RWPE1 (cell line): ENCODE results near the gene RAB11FIP4.
"Not testable (repeated sequence)": the region's sequence is repeated elsewhere in the genome, so short reads cannot be mapped to it uniquely, and the experiment has no call there.

Experiments
- CTCF ChIA-PET: fragments of 350-600 bp; sonication (Branson Sonifier 250); formaldehyde crosslinking; extraction: SDS; loops from one replicate; lab custom pipeline; 2021; lab: Yijun Ruan, JAX
- POLR2A ChIA-PET: fragments of 400-600 bp; formaldehyde crosslinking; extraction: SDS; loops from one replicate; lab custom pipeline; 2020; ENCODE audit warnings: antibody characterized with exemption; ENCODE audit not compliant: low non-redundant PET; lab: Yijun Ruan, JAX
- DNase-seq: peaks from one replicate; pipeline ENCODE4 v3.0.0; 2012; ENCODE audit warnings: low spot score
- H3K27ac ChIP-seq: fragments of 450-650 bp; 2 replicates; pipeline ENCODE4 v1.5.1; 2017
- TF ChIP-seq, protein P1 (sequence below): fragments of 450-650 bp; conservative IDR thresholded peaks from 2 replicates; pipeline ENCODE4 v1.5.1; 2017; ENCODE audit warnings: low read depth, mild to moderate bottlenecking

RAB11FIP4 gene

DNA sequence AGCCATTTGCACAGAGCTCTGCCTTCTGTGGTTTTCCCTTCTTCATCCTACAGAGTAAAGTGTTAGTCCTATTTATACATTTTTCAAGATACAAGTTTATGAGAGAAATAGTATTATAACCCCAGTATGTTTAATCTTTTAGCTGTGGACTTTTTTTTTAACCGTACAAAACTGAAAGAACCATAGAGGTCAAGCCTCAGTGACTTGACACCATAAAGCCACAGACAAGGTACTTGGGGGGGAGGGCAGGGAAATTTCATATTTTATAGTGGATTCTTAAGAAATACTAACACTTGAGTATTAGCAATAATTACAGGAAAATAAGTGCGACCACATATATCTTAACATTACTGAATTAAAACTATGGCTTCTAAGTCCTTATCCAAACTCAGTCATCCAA lies 17.0 kb upstream of the RAB11FIP4 start:
- ChIA-PET CTCF (interaction anchor here (0.6 kb wide), 2 partner anchors 32 to 48 kb away, joined by 3 read pairs; no protein-coding TSS in a partner anchor), POLR2A (no interaction called here)
- no peak overlapping the region for H3K27ac ChIP-seq

DNA sequence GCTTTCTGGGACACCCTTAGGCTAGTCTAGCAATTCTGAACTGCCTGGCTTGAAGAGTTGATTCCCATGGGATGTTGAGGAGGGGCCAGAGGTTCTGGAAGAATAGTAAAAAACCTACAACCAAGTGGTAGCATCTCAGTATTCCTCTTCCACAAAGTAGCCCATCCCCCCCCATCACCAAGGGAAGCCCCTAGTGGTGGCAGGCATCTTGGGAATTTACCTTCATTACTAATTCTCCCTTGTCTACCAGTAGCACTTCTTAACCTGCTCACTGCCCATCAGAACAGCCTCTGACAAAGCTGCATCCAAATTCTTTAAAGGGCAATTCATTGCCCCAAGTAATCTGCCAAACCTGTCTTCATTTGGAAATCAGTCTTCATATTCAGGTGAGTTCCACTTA lies 12.8 kb upstream of the RAB11FIP4 start:
- H3K27ac ChIP-seq = no peak overlapping the region
- DNase-seq = no peak
- POLR2A ChIA-PET = no interaction called here
- TF ChIP-seq, protein P1, sequence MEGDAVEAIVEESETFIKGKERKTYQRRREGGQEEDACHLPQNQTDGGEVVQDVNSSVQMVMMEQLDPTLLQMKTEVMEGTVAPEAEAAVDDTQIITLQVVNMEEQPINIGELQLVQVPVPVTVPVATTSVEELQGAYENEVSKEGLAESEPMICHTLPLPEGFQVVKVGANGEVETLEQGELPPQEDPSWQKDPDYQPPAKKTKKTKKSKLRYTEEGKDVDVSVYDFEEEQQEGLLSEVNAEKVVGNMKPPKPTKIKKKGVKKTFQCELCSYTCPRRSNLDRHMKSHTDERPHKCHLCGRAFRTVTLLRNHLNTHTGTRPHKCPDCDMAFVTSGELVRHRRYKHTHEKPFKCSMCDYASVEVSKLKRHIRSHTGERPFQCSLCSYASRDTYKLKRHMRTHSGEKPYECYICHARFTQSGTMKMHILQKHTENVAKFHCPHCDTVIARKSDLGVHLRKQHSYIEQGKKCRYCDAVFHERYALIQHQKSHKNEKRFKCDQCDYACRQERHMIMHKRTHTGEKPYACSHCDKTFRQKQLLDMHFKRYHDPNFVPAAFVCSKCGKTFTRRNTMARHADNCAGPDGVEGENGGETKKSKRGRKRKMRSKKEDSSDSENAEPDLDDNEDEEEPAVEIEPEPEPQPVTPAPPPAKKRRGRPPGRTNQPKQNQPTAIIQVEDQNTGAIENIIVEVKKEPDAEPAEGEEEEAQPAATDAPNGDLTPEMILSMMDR = no peak
- CTCF ChIA-PET = interaction anchor here (1.3 kb wide), 1 partner anchor 139 kb away, joined by 5 read pairs; no protein-coding TSS in a partner anchor

More for the DNA sequence above, 17.0 kb upstream of the RAB11FIP4 start:
- TF ChIP-seq, protein P1 = no peak
- no peak for DNase-seq

DNA sequence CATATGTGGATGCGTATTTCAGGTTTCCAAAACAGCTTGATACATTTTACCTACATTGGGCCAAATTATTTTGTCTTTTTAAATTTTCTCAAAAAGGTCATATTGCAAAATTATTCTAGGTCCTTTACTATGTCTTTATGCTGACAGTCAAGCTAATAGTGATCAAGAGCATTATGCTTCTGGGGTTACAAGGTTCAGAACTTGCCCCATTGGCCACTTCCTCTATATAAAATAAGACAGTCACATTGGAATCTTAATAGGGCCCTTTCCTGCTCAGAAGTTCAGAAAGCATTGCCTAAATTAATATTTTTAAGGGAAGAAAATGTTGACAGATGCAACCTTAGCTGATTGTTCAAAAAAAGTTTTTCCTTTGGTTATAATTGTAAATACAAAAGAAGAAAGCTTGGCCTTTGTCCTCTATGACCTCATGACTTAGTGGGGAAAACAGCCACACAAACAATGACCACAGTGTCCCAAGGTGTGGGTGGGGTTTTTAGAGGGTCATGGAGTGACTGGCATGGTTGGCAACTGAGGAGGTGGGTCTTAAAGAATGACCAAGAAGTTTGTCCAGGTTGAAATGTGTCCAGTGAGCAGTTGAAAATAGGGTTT lies 11.8 kb upstream of the RAB11FIP4 start:
- TF ChIP-seq, protein P1 = no peak
- ChIA-PET POLR2A (no interaction called here), CTCF (interaction anchor here (0.6 kb wide), 1 partner anchor 163 kb away, joined by 3 read pairs; no protein-coding TSS in a partner anchor)
- no peak for DNase-seq
- no peak overlapping the region for H3K27ac ChIP-seq

DNA sequence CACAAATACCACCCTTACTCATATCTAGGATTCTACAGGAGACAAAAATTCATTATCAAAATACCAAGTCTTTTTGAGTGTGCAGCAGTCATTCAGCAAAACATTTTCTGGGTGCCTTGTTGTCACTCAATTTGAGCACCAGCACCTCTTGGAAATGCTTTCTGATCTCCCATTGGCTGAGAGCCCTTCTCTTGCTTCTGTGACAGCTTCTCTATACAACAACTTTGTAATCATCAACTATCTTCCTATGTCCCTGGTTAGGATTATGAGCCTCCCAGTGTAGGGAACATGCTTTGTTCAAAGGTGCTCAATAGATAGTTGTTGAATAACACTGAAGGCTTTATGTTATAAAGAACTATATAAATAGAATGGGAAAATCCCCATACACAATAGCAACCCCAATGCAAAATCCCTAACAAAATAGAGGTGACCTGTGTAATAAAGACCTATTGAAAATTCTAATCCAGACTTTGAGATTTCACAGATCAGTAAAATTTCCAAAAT lies 10.3 kb upstream of the RAB11FIP4 start:
- TF ChIP-seq, protein P1 = no peak
- H3K27ac ChIP-seq = no peak overlapping the region
- ChIA-PET CTCF (no interaction called here), POLR2A (interaction anchor here (0.6 kb wide), 1 partner anchor 107 kb away, joined by 4 read pairs; no protein-coding TSS in a partner anchor)
- DNase-seq = no peak

DNA sequence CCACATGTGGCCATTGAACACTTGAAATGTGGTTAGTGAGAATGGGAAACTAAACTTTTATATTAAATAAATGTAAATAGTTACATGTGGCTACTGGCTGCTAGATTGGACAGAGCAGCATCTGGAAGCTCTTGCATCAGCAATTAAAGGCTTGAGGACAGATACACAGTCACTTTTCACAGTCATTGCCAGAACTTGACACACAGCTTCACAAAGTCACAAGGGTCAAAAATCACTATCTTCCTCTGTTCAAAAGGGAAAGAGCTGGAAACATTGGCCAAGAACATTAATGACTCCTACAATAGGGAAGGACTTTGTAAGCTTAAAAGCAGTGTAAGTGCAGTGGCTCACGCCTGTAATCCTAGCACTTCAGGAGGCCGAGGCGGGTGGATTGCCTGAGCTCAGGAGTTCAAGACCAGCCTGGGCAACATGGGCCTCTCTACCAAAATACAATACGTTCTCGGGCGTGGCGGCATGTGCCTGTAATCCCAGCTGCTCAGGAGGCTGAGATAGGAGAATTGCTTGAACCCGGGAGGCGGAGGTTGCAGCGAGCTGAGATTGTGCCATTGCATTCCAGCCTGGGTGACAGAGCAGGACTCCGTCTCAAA lies 8.7 kb upstream of the RAB11FIP4 start:
- DNase-seq, H3K27ac ChIP-seq, POLR2A ChIA-PET: not testable (repeated sequence)
- CTCF ChIA-PET = interaction anchor here (0.7 to 0.9 kb wide), 2 partner anchors 9 to 142 kb away, joined by 3 read pairs; no protein-coding TSS in a partner anchor

DNA sequence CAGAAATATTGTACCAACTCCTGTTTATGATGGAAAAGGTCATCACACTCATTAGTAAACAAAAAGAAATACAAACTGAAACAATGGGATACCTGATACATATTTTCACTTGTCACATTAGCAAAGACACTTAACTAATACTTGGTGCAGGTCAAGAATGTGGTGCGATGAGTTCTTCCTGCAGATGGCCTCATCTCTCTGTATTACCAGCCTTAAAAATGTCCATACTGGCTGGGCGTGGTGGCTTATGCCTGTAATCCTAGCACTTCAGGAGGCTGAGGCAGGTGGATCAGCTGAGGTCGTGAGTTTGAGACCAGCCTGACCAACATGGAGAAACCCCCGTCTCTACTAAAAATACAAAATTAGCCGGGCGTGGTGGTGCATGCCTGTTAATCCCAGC lies 8.0 kb upstream of the RAB11FIP4 start:
- POLR2A ChIA-PET, DNase-seq, H3K27ac ChIP-seq: not testable (repeated sequence)
- CTCF ChIA-PET = interaction anchor here (0.7 to 0.9 kb wide), 3 partner anchors 10 to 98 kb away, joined by 3 to 4 read pairs (median 3); no protein-coding TSS in a partner anchor

DNA sequence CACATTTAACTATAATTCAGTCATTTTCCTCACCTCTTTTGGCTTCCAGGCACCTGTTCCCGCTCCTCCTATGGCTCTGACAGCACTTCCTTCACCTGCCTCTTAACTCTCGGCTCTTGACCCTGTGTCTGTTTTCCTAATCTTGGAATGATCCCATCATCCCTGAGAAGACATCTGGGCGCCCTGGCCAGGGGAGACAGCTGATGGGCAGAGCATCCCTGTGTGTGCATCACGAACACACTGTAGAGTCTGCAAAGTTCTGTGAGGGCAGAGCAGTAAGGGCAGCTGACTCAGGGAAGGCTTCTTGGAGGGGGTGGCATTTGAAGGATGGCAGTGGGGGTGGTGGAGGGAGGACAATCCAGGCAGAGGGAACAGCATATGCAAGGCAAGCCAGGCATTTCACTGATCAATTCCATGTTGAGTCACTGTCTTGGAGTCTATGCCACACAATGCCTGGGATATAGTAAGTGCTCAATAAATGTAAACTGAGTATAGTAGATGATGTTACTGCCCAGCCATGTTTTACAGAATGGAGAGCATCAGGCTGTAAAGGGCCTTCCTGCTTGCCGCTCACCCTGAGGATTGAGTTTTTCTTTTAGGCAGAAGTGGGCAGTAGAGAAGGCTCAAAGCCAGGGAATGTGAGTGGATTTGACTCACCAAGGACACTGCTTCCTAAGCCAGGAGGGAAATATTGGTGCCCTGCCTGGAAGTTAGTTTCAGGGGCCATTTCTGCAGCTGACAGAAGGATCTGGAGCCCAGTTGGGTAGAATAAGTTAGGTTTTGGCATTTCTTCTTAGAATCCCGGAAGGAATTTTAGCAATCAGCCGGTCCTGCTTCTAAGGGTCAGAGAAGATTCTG lies 5.8 kb upstream of the RAB11FIP4 start:
- ChIA-PET CTCF (interaction anchor here (1.1 kb wide), 1 partner anchor 149 kb away, joined by 3 read pairs; no protein-coding TSS in a partner anchor), POLR2A (no interaction called here)
- TF ChIP-seq, protein P1 = no peak
- DNase-seq = no peak
- H3K27ac ChIP-seq = no peak overlapping the region
